Vagina (tissue), 2 donors: ENCODE data around the gene PLEKHA8. TPM values are rescaled to one million over a fixed set of nuclear protein-coding genes. Genes with fewer than 3 reads are reported as not detected.
A peak's percentile ranks its signal among the peaks of the same experiment; 100 is the strongest.

Source experiments
- DNase-seq, 2 donors: peaks; one replicate each; pipeline ENCODE4 v3.0.0-alpha.2; 2017; ENCODE audit errors: extremely low spot score in 2 of 2
- H3K27ac ChIP-seq: fragments of 200-600 bp; sonication (generic); one replicate; pipeline ENCODE4 v1.5.1; 2019
- H3K27me3 ChIP-seq: fragments of 200-600 bp; sonication (generic); one replicate; pipeline ENCODE4 v1.5.1; 2019
- H3K36me3 ChIP-seq, 2 donors: fragments of 200-600 bp; sonication (generic); one replicate each; pipeline ENCODE4 v1.5.1; 2017 to 2019
- H3K4me1 ChIP-seq: fragments of 200-600 bp; sonication (generic); one replicate; pipeline ENCODE4 v1.5.1; 2019
- H3K4me3 ChIP-seq, 2 donors: fragments of 200-600 bp; sonication (generic); 1 replicate in 1 of 2; 2 replicates in 1 of 2; pipeline ENCODE4 v1.5.1; 2016 to 2019
- H3K9me3 ChIP-seq: fragments of 200-600 bp; sonication (generic); one replicate; pipeline ENCODE4 v1.5.1; 2019
- POLR2A ChIP-seq, 2 donors: fragments of 450-650 bp; IDR thresholded peaks; one replicate each; pipeline ENCODE4 v1.6.1; 2017; ENCODE audit warnings: antibody characterized with exemption in 2 of 2, mild to moderate bottlenecking in 2 of 2, moderate library complexity in 2 of 2
- POLR2AphosphoS5 ChIP-seq, 2 donors: sonication (generic); formaldehyde crosslinking; IDR thresholded peaks; one replicate each; pipeline ENCODE4 v1.9.0; 2017; ENCODE audit warnings: antibody characterized with exemption in 2 of 2, mild to moderate bottlenecking in 2 of 2, low read depth in 1 of 2; ENCODE audit not compliant: insufficient read depth in 1 of 2
- intact Hi-C: fragments of 100-400 bp; cut with DNase I; formaldehyde crosslinking; loops from one replicate; pipeline ENCODE4 v1.15.1; 2023
- total RNA-seq: library from RNA; depleted of rRNA; stranded (reverse); fragments of >200 nt; gene quantifications from one replicate; pipeline ENCODE4 v1.2.3, GENCODE V29; 2016
- TF ChIP-seq, protein P1 (sequence below), 3 experiments: fragments of 450-650 bp in 2 of 3; fragments of 200-600 bp in 1 of 3; sonication (generic) in 1 of 3; IDR thresholded peaks; one replicate each; pipeline ENCODE4 v1.5.1; 2017 to 2019; ENCODE audit warnings: antibody characterized with exemption in 3 of 3, mild to moderate bottlenecking in 2 of 3, moderate library complexity in 2 of 3

The PLEKHA8 gene
- total RNA-seq, 1 donor from 2014 or later, result 12.3 TPM

DNA sequence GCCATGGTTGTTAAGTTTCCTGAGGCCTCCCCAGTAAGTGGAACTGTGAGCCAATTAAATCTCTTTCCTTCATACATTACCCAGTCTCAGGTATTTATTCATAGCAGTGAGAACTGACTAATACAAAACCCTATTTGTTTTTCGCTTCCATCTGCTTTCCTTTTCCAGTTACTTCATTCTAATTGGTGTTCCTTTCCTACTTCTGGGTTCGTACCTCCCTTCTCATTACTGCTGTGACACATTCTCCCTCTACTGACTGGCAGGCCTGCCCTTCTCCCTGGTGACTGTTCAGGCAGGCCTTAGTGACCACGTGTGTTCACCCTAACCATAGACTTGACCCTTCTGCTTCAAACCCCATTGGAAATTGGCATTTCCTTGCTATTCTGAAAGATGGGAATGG is 144.2 kb downstream of the PLEKHA8 start:
- H3K36me3 ChIP-seq, result no peaks in the 10 kb centered on the region
- peak overlapping the region; percentile 81 for H3K27ac ChIP-seq
- intact Hi-C loops, result loop anchor here (10.0 kb wide), 1 partner anchor 112 kb away; the partner anchor contains the start of gene ZNRF2
- TF ChIP-seq POLR2AphosphoS5 (IDR thresholded peaks at IDR 0.05; ENCODE audit: insufficient read depth in 1 of 2, low read depth in 1 of 2) (no peak), POLR2A (IDR thresholded peaks at IDR 0.05) (no peak)
- TF ChIP-seq, protein P1, sequence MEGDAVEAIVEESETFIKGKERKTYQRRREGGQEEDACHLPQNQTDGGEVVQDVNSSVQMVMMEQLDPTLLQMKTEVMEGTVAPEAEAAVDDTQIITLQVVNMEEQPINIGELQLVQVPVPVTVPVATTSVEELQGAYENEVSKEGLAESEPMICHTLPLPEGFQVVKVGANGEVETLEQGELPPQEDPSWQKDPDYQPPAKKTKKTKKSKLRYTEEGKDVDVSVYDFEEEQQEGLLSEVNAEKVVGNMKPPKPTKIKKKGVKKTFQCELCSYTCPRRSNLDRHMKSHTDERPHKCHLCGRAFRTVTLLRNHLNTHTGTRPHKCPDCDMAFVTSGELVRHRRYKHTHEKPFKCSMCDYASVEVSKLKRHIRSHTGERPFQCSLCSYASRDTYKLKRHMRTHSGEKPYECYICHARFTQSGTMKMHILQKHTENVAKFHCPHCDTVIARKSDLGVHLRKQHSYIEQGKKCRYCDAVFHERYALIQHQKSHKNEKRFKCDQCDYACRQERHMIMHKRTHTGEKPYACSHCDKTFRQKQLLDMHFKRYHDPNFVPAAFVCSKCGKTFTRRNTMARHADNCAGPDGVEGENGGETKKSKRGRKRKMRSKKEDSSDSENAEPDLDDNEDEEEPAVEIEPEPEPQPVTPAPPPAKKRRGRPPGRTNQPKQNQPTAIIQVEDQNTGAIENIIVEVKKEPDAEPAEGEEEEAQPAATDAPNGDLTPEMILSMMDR (IDR thresholded peaks at IDR 0.05), result no peak
- peaks cover 52% of the 10 kb centered on the region for H3K4me1 ChIP-seq
- no peaks in the 10 kb centered on the region for H3K27me3 ChIP-seq
- H3K4me3 ChIP-seq, result no peak overlapping the region
- no peaks in the 10 kb centered on the region for H3K9me3 ChIP-seq
- no peak for DNase-seq

DNA sequence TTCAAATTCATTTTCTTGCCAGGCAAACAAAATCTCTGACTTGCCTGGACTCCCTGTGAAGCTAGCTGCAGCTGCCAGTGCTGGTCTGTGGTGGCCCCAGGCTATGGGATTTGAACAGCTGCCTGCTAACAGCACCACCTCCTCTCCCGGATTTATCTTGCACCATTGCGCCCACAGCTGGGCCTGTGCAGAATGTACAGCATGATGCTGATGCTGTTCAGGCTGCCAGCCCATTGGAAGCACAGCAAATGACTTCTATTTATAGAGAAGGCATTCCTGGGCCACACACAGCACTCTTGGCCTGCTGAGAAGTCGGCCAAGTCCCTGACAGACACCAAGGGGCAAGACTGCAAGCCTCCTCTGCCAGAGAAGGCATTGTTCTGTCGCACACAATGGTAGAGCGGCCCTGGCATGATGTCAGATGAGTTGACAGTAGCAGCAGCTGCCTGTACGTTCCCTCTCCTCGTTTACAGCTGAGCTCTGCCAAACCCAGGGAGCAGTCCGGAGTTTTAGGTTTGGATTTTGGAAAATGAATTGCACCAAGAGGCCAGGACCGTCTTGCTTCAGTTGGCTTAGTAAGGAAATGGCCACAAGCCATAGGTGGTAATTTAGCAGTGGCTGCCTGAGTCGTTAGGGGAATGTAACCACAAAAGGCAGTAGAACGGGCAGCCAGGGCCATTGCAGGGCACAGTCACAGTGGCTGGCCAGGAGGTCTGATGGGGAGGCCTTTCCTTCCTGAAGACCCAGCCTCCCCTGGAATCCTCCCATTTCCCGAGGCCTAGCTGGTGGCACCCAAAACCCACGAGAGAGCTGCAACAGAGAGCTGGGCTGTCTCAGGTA is 145.1 kb downstream of the PLEKHA8 start:
- DNase-seq, result peak in 1 of 2 donors; percentile 95
- Histone ChIP-seq H3K4me1 (peaks cover 52% of the 10 kb centered on the region), H3K4me3 (no peak overlapping the region), H3K9me3 (no peaks in the 10 kb centered on the region), H3K36me3 (no peaks in the 10 kb centered on the region), H3K27me3 (no peaks in the 10 kb centered on the region), H3K27ac (peak overlapping the region; percentile 81)
- TF ChIP-seq POLR2AphosphoS5 (IDR thresholded peaks at IDR 0.05; ENCODE audit: insufficient read depth in 1 of 2, low read depth in 1 of 2), result peak; percentile 30 to 72
- TF ChIP-seq, protein P1 (IDR thresholded peaks at IDR 0.05), result no peak
- intact Hi-C loops, result loop anchor here (10.0 kb wide), 1 partner anchor 112 kb away; the partner anchor contains the start of gene ZNRF2

DNA sequence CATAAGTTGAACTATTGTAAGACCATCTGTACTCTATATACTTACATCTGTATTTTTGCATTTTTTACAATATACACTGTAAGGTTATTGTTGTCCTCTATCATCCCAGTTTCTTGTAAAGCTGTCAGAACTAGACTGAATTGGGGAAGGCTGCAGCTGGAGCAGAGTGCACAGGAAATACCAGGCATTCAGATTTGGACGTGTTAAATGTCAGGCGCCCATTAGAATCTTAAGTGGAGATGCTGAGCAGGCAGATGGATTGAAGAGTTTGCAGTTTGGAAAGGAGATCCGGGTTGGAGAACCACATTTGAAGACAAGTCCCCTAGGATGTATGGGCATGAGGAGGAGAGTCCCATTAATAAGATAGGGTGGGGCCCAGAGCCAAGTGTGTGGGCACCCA is 147.0 kb downstream of the PLEKHA8 start:
- H3K4me1 ChIP-seq, result peaks cover 39% of the 10 kb centered on the region
- no peaks in the 10 kb centered on the region for H3K27me3 ChIP-seq
- intact Hi-C loops, result loop anchor here (10.0 kb wide), 1 partner anchor 110 kb away; the partner anchor contains the start of gene ZNRF2
- H3K27ac ChIP-seq, result no peak overlapping the region
- no peaks in the 10 kb centered on the region for H3K36me3 ChIP-seq
- no peaks in the 10 kb centered on the region for H3K9me3 ChIP-seq
- TF ChIP-seq POLR2A (IDR thresholded peaks at IDR 0.05), result no peak
- TF ChIP-seq POLR2AphosphoS5 (IDR thresholded peaks at IDR 0.05; ENCODE audit: insufficient read depth in 1 of 2, low read depth in 1 of 2), result no peak
- TF ChIP-seq, protein P1 (IDR thresholded peaks at IDR 0.05), result no peak
- no peak for DNase-seq
- H3K4me3 ChIP-seq, result no peak overlapping the region

DNA sequence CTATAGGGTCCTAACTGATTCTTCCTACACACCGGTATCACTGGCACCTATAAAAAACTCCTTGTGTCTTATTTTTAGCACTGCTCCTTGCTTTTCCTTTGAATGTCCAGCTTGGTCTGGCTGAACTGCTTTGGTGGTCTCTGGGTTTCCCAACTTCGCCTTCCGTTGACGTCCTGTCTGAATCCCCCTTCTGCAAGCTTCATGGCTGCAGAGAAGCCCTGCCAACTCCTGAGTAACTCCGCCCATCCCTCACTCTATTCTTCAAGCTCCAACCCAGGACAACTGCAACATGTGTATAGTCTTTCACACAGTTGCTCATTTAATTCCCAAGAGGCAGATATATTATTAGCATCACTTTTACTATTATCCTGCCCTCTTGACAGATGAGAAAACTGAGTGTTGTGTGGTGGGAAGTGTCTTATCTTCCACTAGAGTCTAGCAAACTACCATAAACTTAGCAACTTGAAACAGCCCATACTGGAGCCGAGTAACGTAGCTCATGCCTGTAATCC is 147.5 kb downstream of the PLEKHA8 start:
- TF ChIP-seq, protein P1 (IDR thresholded peaks at IDR 0.05), result no peak
- TF ChIP-seq POLR2AphosphoS5 (IDR thresholded peaks at IDR 0.05; ENCODE audit: insufficient read depth in 1 of 2, low read depth in 1 of 2) (no peak), POLR2A (IDR thresholded peaks at IDR 0.05) (no peak)
- intact Hi-C loops, result loop anchor here (10.0 kb wide), 1 partner anchor 109 kb away; the partner anchor contains the start of gene ZNRF2
- peaks cover 36% of the 10 kb centered on the region for H3K4me1 ChIP-seq
- no peaks in the 10 kb centered on the region for H3K36me3 ChIP-seq
- H3K27ac ChIP-seq, result no peak overlapping the region
- H3K4me3 ChIP-seq, result no peak overlapping the region
- H3K9me3 ChIP-seq, result no peaks in the 10 kb centered on the region
- no peaks in the 10 kb centered on the region for H3K27me3 ChIP-seq
- no peak for DNase-seq
